ENCODE data around the gene TGIF2. TPM values are rescaled to one million over a fixed set of nuclear protein-coding genes. Genes with fewer than 3 reads are reported as not detected.

The TGIF2 gene
- total and polyA plus RNA-seq, 2 of the 13 experiments (the other 11 are each of a cell fraction or from before 2014, with no cell fraction given): 41.3 to 53.9 TPM

- TF ChIP-seq ZNF512 (CRISPR knock-in tag; IDR thresholded peaks at IDR 0.05) (no peak), CSRNP1 (CRISPR knock-in tag; IDR thresholded peaks at IDR 0.05) (no peak; the same call in 1 of the 2 replicates), NONO (IDR thresholded peaks at IDR 0.05) (no peak), NONO (CRISPR knock-in tag; conservative IDR thresholded peaks at IDR 0.05) (peak; percentile 60; the same call in 1 of the 2 replicates), MAFF (IDR thresholded peaks at IDR 0.05; ENCODE audit: low read depth, low read length) (no peak), GABPB1 (CRISPR knock-in tag; IDR thresholded peaks at IDR 0.05) (peak; percentile 93), ZNF7 (CRISPR knock-in tag; IDR thresholded peaks at IDR 0.05) (no peak), CBX1 (IDR thresholded peaks at IDR 0.05; ENCODE audit: low read depth) (peak; percentile 22), SCMH1 (CRISPR knock-in tag; IDR thresholded peaks at IDR 0.05; ENCODE audit: borderline replicate concordance) (no peak), PTBP1 (IDR thresholded peaks at IDR 0.05; ENCODE audit: low read depth, low read length, poor library complexity, severe bottlenecking) (peak; percentile 59), FOXO4 (CRISPR knock-in tag; conservative IDR thresholded peaks at IDR 0.05) (no peak), TRIM24 (CRISPR knock-in tag; IDR thresholded peaks at IDR 0.05) (no peak), FUBP1 (CRISPR knock-in tag; IDR thresholded peaks at IDR 0.05; ENCODE audit: borderline replicate concordance) (0 out of 2 replicates have a peak, but pooled peaks have one; percentile 98), SKI (IDR thresholded peaks at IDR 0.05; ENCODE audit: partially characterized antibody) (peak; percentile 28), ARNT2 (CRISPR knock-in tag; IDR thresholded peaks at IDR 0.05; ENCODE audit: low read depth) (peak; percentile 85; the same call in 1 of the 2 replicates), ZNF619 (CRISPR knock-in tag; IDR thresholded peaks at IDR 0.05) (peak; percentile 99), ZNF749 (CRISPR knock-in tag; IDR thresholded peaks at IDR 0.05; ENCODE audit: borderline replicate concordance) (peak; percentile 86; the same call in 1 of the 2 replicates), BATF2 (CRISPR knock-in tag; IDR thresholded peaks at IDR 0.05) (peak; percentile 30; the same call in 1 of the 2 replicates), ZNF550 (CRISPR knock-in tag; IDR thresholded peaks at IDR 0.05; ENCODE audit: borderline replicate concordance) (no peak), SP4 (CRISPR knock-in tag; IDR thresholded peaks at IDR 0.05) (peak; percentile 95), HOXA3 (CRISPR knock-in tag; IDR thresholded peaks at IDR 0.05) (peak; percentile 87), ZNF12 (CRISPR knock-in tag; IDR thresholded peaks at IDR 0.05) (0 out of 2 replicates have a peak, but pooled peaks have one; percentile 11)
Measured at GRCh38 chr20:36573103-36573797, at the start of gene TGIF2 (continued).
